ENCODE data around the gene FABP6. TPM values are rescaled to one million over a fixed set of nuclear protein-coding genes. Genes with fewer than 3 reads are reported as not detected.
A peak's percentile ranks its signal among the peaks of the same experiment; 100 is the strongest.

FABP6 gene
- total RNA-seq, 1 experiment from 2014 or later, result 2.9 TPM

DNA sequence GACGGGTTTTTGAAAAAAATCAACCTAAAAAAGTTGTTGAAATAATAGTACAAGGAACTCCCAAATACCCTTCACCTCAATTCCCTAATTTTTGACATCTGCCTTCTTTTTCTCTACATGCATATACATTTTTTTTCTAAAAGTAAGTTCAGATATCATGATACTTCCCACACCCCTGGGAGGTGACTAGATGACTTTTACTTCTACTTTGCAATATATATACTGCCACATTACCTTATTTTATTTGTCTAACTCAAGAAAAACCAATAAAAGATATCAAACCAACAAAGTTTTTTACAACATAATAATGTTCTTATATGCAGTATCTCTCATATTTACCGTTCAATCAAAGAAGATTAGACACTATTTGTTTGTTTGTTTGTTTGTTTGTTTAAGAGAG, 52.0 kb downstream of the FABP6 start (continued):
- TF ChIP-seq, protein P1, sequence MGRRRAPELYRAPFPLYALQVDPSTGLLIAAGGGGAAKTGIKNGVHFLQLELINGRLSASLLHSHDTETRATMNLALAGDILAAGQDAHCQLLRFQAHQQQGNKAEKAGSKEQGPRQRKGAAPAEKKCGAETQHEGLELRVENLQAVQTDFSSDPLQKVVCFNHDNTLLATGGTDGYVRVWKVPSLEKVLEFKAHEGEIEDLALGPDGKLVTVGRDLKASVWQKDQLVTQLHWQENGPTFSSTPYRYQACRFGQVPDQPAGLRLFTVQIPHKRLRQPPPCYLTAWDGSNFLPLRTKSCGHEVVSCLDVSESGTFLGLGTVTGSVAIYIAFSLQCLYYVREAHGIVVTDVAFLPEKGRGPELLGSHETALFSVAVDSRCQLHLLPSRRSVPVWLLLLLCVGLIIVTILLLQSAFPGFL (CRISPR knock-in tag; IDR thresholded peaks at IDR 0.05; ENCODE audit: borderline replicate concordance), result no peak
- no peak for TF ChIP-seq CREB1 (CRISPR knock-in tag; IDR thresholded peaks at IDR 0.05)
- TF ChIP-seq, protein P2, sequence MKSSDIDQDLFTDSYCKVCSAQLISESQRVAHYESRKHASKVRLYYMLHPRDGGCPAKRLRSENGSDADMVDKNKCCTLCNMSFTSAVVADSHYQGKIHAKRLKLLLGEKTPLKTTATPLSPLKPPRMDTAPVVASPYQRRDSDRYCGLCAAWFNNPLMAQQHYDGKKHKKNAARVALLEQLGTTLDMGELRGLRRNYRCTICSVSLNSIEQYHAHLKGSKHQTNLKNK (CRISPR knock-in tag; IDR thresholded peaks at IDR 0.05), result no peak

DNA sequence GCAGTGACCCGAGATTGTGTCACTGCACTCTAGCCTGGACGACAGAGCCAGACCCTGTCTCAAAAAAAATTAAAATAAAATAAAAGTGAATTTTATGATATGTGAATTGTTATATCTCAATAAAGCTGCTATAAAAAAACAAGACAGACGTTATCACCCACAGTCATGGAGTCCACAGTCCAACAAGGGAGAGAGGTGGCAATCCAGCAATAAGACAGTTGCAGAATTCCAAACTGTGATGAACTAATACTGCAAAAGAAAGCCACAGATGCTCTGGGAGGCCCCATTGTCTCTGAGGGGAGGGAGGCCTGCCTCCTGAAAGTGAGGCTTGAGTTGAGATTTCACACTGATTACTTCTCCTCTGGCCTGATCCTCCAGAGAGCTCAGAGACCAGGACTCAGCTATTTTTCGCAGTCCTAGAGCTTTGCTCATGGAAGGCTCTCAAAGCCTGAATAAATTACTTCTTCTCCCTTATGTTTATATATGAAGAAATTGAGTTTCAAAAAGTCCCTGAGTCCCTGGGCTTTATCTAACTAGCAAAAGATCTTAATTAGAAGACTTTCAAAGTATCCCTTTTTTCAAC, 55.1 kb downstream of the FABP6 start:
- no peak overlapping the region for H3K27ac Mint-ChIP-seq
- H3K9me3 Mint-ChIP-seq, result no peaks in the 10 kb centered on the region
- peaks cover 26% of the 10 kb centered on the region for H3K36me3 Mint-ChIP-seq
- H3K4me3 Mint-ChIP-seq, result no peak overlapping the region
- no peak for DNase-seq (ENCODE audit: low spot score)
- no peak for ATAC-seq
- no peaks in the 10 kb centered on the region for H3K27me3 Mint-ChIP-seq (ENCODE audit: low read depth)
- ChIA-PET POLR2A (no interaction called here), CTCF (no interaction called here)
- H3K4me1 Mint-ChIP-seq, result peaks cover 73% of the 10 kb centered on the region
- TF ChIP-seq, protein P3, sequence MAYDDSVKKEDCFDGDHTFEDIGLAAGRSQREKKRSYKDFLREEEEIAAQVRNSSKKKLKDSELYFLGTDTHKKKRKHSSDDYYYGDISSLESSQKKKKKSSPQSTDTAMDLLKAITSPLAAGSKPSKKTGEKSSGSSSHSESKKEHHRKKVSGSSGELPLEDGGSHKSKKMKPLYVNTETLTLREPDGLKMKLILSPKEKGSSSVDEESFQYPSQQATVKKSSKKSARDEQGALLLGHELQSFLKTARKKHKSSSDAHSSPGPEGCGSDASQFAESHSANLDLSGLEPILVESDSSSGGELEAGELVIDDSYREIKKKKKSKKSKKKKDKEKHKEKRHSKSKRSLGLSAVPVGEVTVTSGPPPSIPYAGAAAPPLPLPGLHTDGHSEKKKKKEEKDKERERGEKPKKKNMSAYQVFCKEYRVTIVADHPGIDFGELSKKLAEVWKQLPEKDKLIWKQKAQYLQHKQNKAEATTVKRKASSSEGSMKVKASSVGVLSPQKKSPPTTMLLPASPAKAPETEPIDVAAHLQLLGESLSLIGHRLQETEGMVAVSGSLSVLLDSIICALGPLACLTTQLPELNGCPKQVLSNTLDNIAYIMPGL (CRISPR knock-in tag; IDR thresholded peaks at IDR 0.05), result no peak
- no peak for TF ChIP-seq FOXK1 (CRISPR knock-in tag; IDR thresholded peaks at IDR 0.05)
- no peak for TF ChIP-seq JUN (CRISPR knock-in tag; IDR thresholded peaks at IDR 0.05)
- no peak for TF ChIP-seq TEAD4 (CRISPR knock-in tag; IDR thresholded peaks at IDR 0.05)
- TF ChIP-seq ZNF317 (CRISPR knock-in tag; IDR thresholded peaks at IDR 0.05; ENCODE audit: borderline replicate concordance, low read depth), result no peak
- TF ChIP-seq, protein P4, sequence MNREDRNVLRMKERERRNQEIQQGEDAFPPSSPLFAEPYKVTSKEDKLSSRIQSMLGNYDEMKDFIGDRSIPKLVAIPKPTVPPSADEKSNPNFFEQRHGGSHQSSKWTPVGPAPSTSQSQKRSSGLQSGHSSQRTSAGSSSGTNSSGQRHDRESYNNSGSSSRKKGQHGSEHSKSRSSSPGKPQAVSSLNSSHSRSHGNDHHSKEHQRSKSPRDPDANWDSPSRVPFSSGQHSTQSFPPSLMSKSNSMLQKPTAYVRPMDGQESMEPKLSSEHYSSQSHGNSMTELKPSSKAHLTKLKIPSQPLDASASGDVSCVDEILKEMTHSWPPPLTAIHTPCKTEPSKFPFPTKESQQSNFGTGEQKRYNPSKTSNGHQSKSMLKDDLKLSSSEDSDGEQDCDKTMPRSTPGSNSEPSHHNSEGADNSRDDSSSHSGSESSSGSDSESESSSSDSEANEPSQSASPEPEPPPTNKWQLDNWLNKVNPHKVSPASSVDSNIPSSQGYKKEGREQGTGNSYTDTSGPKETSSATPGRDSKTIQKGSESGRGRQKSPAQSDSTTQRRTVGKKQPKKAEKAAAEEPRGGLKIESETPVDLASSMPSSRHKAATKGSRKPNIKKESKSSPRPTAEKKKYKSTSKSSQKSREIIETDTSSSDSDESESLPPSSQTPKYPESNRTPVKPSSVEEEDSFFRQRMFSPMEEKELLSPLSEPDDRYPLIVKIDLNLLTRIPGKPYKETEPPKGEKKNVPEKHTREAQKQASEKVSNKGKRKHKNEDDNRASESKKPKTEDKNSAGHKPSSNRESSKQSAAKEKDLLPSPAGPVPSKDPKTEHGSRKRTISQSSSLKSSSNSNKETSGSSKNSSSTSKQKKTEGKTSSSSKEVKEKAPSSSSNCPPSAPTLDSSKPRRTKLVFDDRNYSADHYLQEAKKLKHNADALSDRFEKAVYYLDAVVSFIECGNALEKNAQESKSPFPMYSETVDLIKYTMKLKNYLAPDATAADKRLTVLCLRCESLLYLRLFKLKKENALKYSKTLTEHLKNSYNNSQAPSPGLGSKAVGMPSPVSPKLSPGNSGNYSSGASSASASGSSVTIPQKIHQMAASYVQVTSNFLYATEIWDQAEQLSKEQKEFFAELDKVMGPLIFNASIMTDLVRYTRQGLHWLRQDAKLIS (CRISPR knock-in tag; IDR thresholded peaks at IDR 0.05; ENCODE audit: borderline replicate concordance), result no peak
- no peak for TF ChIP-seq ATF1 (CRISPR knock-in tag; IDR thresholded peaks at IDR 0.05)

DNA sequence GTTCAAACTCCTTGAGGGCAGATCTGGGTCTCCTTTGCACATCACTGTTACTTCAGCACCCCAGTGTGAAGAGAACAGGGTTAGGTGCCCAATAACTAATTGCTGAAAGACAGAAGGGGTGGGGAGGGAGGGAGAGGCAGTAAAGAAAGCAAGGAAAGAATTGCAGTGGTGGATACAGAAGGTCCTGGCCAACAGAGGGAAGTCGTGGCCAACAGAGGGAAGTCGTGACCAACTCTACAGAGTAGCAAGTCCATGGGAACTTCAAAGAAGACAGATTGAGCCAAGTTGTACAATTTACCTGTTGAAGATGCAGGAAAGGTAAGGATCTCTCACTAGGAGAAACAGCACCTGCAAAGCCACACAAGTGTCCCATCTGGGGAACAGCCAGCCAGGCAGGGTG, 56.0 kb downstream of the FABP6 start:
- H3K4me1 Mint-ChIP-seq, result peaks cover 74% of the 10 kb centered on the region
- no peak overlapping the region for H3K4me3 Mint-ChIP-seq
- peaks cover 17% of the 10 kb centered on the region for H3K36me3 Mint-ChIP-seq
- no peaks in the 10 kb centered on the region for H3K9me3 Mint-ChIP-seq
- POLR2A ChIA-PET, result interaction anchor here (0.5 kb wide), 1 partner anchor 170 kb away, joined by 5 read pairs; no protein-coding TSS in a partner anchor
- TF ChIP-seq MXD4 (CRISPR knock-in tag; IDR thresholded peaks at IDR 0.05; ENCODE audit: borderline replicate concordance) (no peak), NFE2L1 (CRISPR knock-in tag; IDR thresholded peaks at IDR 0.05) (no peak)
- TF ChIP-seq, protein P5, sequence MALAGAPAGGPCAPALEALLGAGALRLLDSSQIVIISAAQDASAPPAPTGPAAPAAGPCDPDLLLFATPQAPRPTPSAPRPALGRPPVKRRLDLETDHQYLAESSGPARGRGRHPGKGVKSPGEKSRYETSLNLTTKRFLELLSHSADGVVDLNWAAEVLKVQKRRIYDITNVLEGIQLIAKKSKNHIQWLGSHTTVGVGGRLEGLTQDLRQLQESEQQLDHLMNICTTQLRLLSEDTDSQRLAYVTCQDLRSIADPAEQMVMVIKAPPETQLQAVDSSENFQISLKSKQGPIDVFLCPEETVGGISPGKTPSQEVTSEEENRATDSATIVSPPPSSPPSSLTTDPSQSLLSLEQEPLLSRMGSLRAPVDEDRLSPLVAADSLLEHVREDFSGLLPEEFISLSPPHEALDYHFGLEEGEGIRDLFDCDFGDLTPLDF (CRISPR knock-in tag; IDR thresholded peaks at IDR 0.05), result no peak
- CTCF ChIA-PET, result interaction anchor here (0.7 to 2.5 kb wide), 2 partner anchors 27 to 60 kb away, joined by 3 to 9 read pairs; partner anchors contain the start of gene CCNJL
- no peaks in the 10 kb centered on the region for H3K27me3 Mint-ChIP-seq (ENCODE audit: low read depth)
- H3K27ac Mint-ChIP-seq, result peak overlapping the region; percentile 53; the same call in 1 of the 2 replicates
- DNase-seq (ENCODE audit: low spot score) (no peak), ATAC-seq (no peak)
